Activated CD8-positive, alpha-beta memory T cell treated with anti-CD3 and anti-CD28 coated beads, Interleukin-2, amount 50 U/mL, for 24 hours (primary cell): ENCODE measurements around the gene CTSD.

Experiments used
- DNase-seq: peaks from one replicate; pipeline ENCODE4 v3.0.0-alpha.2; 2020; ENCODE audit errors: extremely low read depth

The CTSD gene

GRCh38 chr11:1729692-1730011 is 34.1 kb downstream of the CTSD start:
- DNase-seq, result no peak

- no peak for DNase-seq
Measured at GRCh38 chr11:1728931-1729691, 34.6 kb downstream of the CTSD start.

GRCh38 chr11:1728301-1728700 is 35.4 kb downstream of the CTSD start:
- no peak for DNase-seq

GRCh38 chr11:1727861-1728260 is 35.9 kb downstream of the CTSD start:
- DNase-seq, result no peak

GRCh38 chr11:1727096-1727690 is 36.5 kb downstream of the CTSD start:
- DNase-seq, result no peak

GRCh38 chr11:1719781-1720180 is 43.9 kb downstream of the CTSD start:
- DNase-seq, result no peak

- DNase-seq, result no peak
Measured at GRCh38 chr11:1718326-1718725, 45.4 kb downstream of the CTSD start.

GRCh38 chr11:1717745-1718144 is 46.0 kb downstream of the CTSD start:
- DNase-seq, result no peak

- no peak for DNase-seq
Measured at GRCh38 chr11:1714908-1715885, 48.5 kb downstream of the CTSD start.

- no peak for DNase-seq
Measured at GRCh38 chr11:1708716-1709115, 55.0 kb downstream of the CTSD start.

GRCh38 chr11:1707751-1708150 is 56.0 kb downstream of the CTSD start:
- DNase-seq, result no peak

- no peak for DNase-seq
Measured at GRCh38 chr11:1706634-1707400, 56.9 kb downstream of the CTSD start.

GRCh38 chr11:1705126-1706052 is 58.3 kb downstream of the CTSD start:
- no peak for DNase-seq

- DNase-seq, result no peak
Measured at GRCh38 chr11:1703146-1703545, 60.6 kb downstream of the CTSD start.
